H1 (cell line): Measurements from ENCODE around the gene GLS. TPM values are rescaled to one million over a fixed set of nuclear protein-coding genes. Genes with fewer than 3 reads are reported as not detected.

Source experiments
- CTCF ChIA-PET: fragments of 300-600 bp; sonication (Branson Sonifier 250); formaldehyde crosslinking; loops from one replicate; lab custom pipeline; 2021; ENCODE audit not compliant: partially characterized antibody; lab: Charles Lee
- POLR2A ChIA-PET: fragments of 300-600 bp; sonication (Branson Sonifier 250); formaldehyde crosslinking; loops from one replicate; lab custom pipeline; 2021; ENCODE audit warnings: inconsistent platforms; ENCODE audit not compliant: partially characterized antibody; lab: Charles Lee
- DNase-seq, 2 experiments: peaks; one replicate each; pipeline versions ENCODE4 v3.0.0 to v3.0.0-alpha.2; 2010 to 2022; ENCODE audit warnings: low spot score in 2 of 2, low read depth in 1 of 2, mixed read lengths in 1 of 2
- FAIRE-seq: peaks from 2 replicates; lab custom pipeline; 2011; peaks lifted over from hg19 to GRCh38; lab: Jason Lieb, UNC
- H2AFZ ChIP-seq: 2 replicates; pipeline ENCODE4 v1.8.1; 2012; ENCODE audit warnings: low read length, inconsistent platforms
- H2AK5ac ChIP-seq: 2 replicates; pipeline ENCODE4 v1.6.1; 2013; ENCODE audit warnings: low read depth, low read length
- H2BK120ac ChIP-seq: replicated peaks from 2 replicates; pipeline ENCODE3; 2013; ENCODE audit warnings: low read depth, low read length, inconsistent platforms
- H2BK12ac ChIP-seq: 2 replicates; pipeline ENCODE4 v1.6.1; 2013; ENCODE audit warnings: low read depth, low read length
- H2BK15ac ChIP-seq: 2 replicates; pipeline ENCODE4 v1.6.1; 2013; ENCODE audit warnings: low read length
- H2BK20ac ChIP-seq: 2 replicates; pipeline ENCODE4 v1.6.1; 2013; ENCODE audit warnings: low read length
- H2BK5ac ChIP-seq: 2 replicates; pipeline ENCODE4 v1.6.1; 2013; ENCODE audit warnings: low read depth, low read length
- H3K14ac ChIP-seq: 2 replicates; pipeline ENCODE4 v1.6.1; 2013; ENCODE audit warnings: inconsistent platforms; ENCODE audit not compliant: insufficient read length
- H3K18ac ChIP-seq: 2 replicates; pipeline ENCODE4 v1.6.1; 2013; ENCODE audit warnings: low read length; ENCODE audit errors: extremely low read depth
- H3K23ac ChIP-seq: 2 replicates; pipeline ENCODE4 v1.6.1; 2013; ENCODE audit warnings: inconsistent platforms; ENCODE audit not compliant: insufficient read length
- H3K23me2 ChIP-seq: 2 replicates; pipeline ENCODE4 v1.6.1; 2013; ENCODE audit warnings: low read depth, low read length
- H3K27ac ChIP-seq: 2 replicates; pipeline ENCODE4 v1.6.1; 2011; ENCODE audit warnings: low read depth, low read length, inconsistent platforms
- H3K27me3 ChIP-seq, 4 experiments: replicated peaks in 1 of 4; 1 replicate in 1 of 4; 2 replicates in 3 of 4; pipeline versions ENCODE4 v1.6.1 to v1.8.1; 2011 to 2013; ENCODE audit warnings: low read length in 3 of 4, mild to moderate bottlenecking in 3 of 4, inconsistent platforms in 2 of 4, mixed read lengths in 2 of 4, moderate library complexity in 1 of 4; ENCODE audit not compliant: control insufficient read depth in 3 of 4, insufficient read depth in 3 of 4; ENCODE audit errors: extremely low read depth in 1 of 4
- H3K36me3 ChIP-seq, 4 experiments: 2 replicates each; pipeline versions ENCODE4 v1.6.1 to v1.8.1; 2011 to 2013; ENCODE audit warnings: mild to moderate bottlenecking in 4 of 4, low read length in 3 of 4, moderate library complexity in 2 of 4, control low read depth in 1 of 4, inconsistent platforms in 1 of 4; ENCODE audit not compliant: insufficient read depth in 4 of 4, control insufficient read depth in 2 of 4
- H3K4ac ChIP-seq: replicated peaks from 2 replicates; pipeline ENCODE3; 2013; ENCODE audit warnings: low read length, low read depth, mixed read lengths, inconsistent platforms; ENCODE audit not compliant: insufficient read length
- H3K4me1 ChIP-seq, 4 experiments: replicated peaks in 1 of 4; 1 replicate in 1 of 4; 2 replicates in 3 of 4; pipeline versions ENCODE4 v1.6.1 to v1.8.1; 2011 to 2013; ENCODE audit warnings: low read length in 3 of 4, inconsistent platforms in 2 of 4, mixed read lengths in 1 of 4; ENCODE audit not compliant: insufficient read depth in 4 of 4, control insufficient read depth in 3 of 4
- H3K4me2 ChIP-seq, 2 experiments: 2 replicates each; pipeline versions ENCODE4 v1.6.1 to v1.8.1; 2011 to 2013; ENCODE audit warnings: low read depth in 2 of 2, low read length in 2 of 2, control low read depth in 1 of 2, inconsistent platforms in 1 of 2, mild to moderate bottlenecking in 1 of 2; ENCODE audit not compliant: insufficient read depth in 1 of 2
- H3K4me3 ChIP-seq, 4 experiments: fragments of 200-600, 300-600 bp in 1 of 4; sonication (generic), shearing (Covaris generic), sonication (Bioruptor Twin) in 1 of 4; 2 replicates each; pipeline versions ENCODE4 v1.5.1 to v1.8.1; 2011 to 2016; ENCODE audit warnings: low read length in 4 of 4, low read depth in 3 of 4, control low read depth in 2 of 4, inconsistent platforms in 2 of 4, mild to moderate bottlenecking in 2 of 4, mixed read lengths in 1 of 4, moderate library complexity in 1 of 4; ENCODE audit not compliant: insufficient read depth in 2 of 4; ENCODE audit errors: extremely low read depth in 1 of 4
- H3K56ac ChIP-seq: replicated peaks from 2 replicates; pipeline ENCODE3; 2013; ENCODE audit warnings: low read depth, mild to moderate bottlenecking, mixed read lengths, low read length, inconsistent platforms; ENCODE audit not compliant: insufficient read length
- H3K79me1 ChIP-seq: 2 replicates; pipeline ENCODE4 v1.6.1; 2013; ENCODE audit warnings: low read depth, low read length, control low read depth
- H3K79me2 ChIP-seq, 2 experiments: 2 replicates each; pipeline versions ENCODE4 v1.6.1 to v1.8.1; 2012 to 2013; ENCODE audit warnings: low read length in 2 of 2, mild to moderate bottlenecking in 2 of 2, inconsistent platforms in 1 of 2; ENCODE audit not compliant: insufficient read depth in 2 of 2, control insufficient read depth in 1 of 2
- H3K9ac ChIP-seq, 4 experiments: replicated peaks in 1 of 4; 1 replicate in 1 of 4; 2 replicates in 3 of 4; pipeline versions ENCODE4 v1.6.1 to v1.8.1; 2011 to 2013; ENCODE audit warnings: low read depth in 3 of 4, low read length in 3 of 4, control low read depth in 2 of 4, mild to moderate bottlenecking in 2 of 4, moderate library complexity in 2 of 4, inconsistent platforms in 1 of 4; ENCODE audit errors: extremely low read depth in 1 of 4
- H3K9me3 ChIP-seq, 2 experiments: 2 replicates each; pipeline versions ENCODE4 v1.6.1 to v1.8.1; 2012 to 2013; ENCODE audit warnings: mild to moderate bottlenecking in 2 of 2, moderate library complexity in 2 of 2, control low read depth in 1 of 2, inconsistent platforms in 1 of 2, low read depth in 1 of 2, low read length in 1 of 2, mixed read lengths in 1 of 2; ENCODE audit not compliant: insufficient read depth in 2 of 2
- H4K20me1 ChIP-seq, 2 experiments: replicated peaks in 1 of 2; 2 replicates each; pipeline versions ENCODE3 to v1.8.1; 2011 to 2013; ENCODE audit warnings: inconsistent platforms in 2 of 2, low read length in 2 of 2, mild to moderate bottlenecking in 1 of 2; ENCODE audit not compliant: insufficient read depth in 2 of 2, control insufficient read depth in 1 of 2
- H4K5ac ChIP-seq: 2 replicates; pipeline ENCODE4 v1.6.1; 2013; ENCODE audit warnings: low read length, low read depth, mixed read lengths, inconsistent platforms; ENCODE audit not compliant: insufficient read length
- H4K8ac ChIP-seq: 2 replicates; pipeline ENCODE4 v1.8.0; 2013; ENCODE audit warnings: mild to moderate bottlenecking, moderate library complexity, low read length, inconsistent platforms; ENCODE audit not compliant: insufficient read depth; ENCODE audit errors: extremely low read depth
- H4K91ac ChIP-seq: replicated peaks from 2 replicates; pipeline ENCODE3; 2013; ENCODE audit warnings: low read length, mixed read lengths, inconsistent platforms; ENCODE audit not compliant: insufficient read length
- CBX8 ChIP-seq: fragments of 300-800, 300-1000 bp; sonication (generic); IDR thresholded peaks from 2 replicates; pipeline ENCODE4 v1.7.1; 2016; ENCODE audit warnings: low read depth, low read length, borderline replicate concordance
- KDM4A ChIP-seq: IDR thresholded peaks from one replicate; pipeline ENCODE4 v1.7.1; 2012; ENCODE audit warnings: low read depth, mild to moderate bottlenecking, moderate library complexity, low read length, inconsistent platforms; ENCODE audit not compliant: severe bottlenecking
- TAF1 ChIP-seq: IDR thresholded peaks from 2 replicates; pipeline ENCODE4 v1.6.1; 2011; ENCODE audit warnings: mild to moderate bottlenecking, low read depth, low read length
- WGBS, 2 experiments: shearing (Covaris generic) in 1 of 2; methylation state at CpG; one replicate each; pipeline versions ENCODE4 v1.1.6 to v1.1.7; 2013 to 2015; ENCODE audit warnings: low lambda C conversion rate in 2 of 2, mixed read lengths in 2 of 2, inconsistent platforms in 1 of 2, low coverage in 1 of 2, missing lambda C conversion rate in 1 of 2; ENCODE audit not compliant: insufficient replicate concordance in 2 of 2, insufficient coverage in 1 of 2, insufficient read length in 1 of 2; ENCODE audit errors: extremely low coverage in 1 of 2, missing lambda C conversion rate in 1 of 2; 5-methylcytosine and 5-hydroxymethylcytosine counted together
- polyA plus RNA-seq, 7 experiments: library from polyadenylated mRNA; depleted of rRNA in 3 of 7; stranded (reverse) in 5 of 7; unstranded in 2 of 7; fragments of >200 nt in 5 of 7; fragments of 200-250 nt in 2 of 7; gene quantifications; 1 replicate in 5 of 7; 2 replicates in 1 of 7; 4 replicates in 1 of 7; pipeline versions ENCODE4 v1.2.1 to v1.2.3, GENCODE V29; 2011 to 2013; ENCODE audit warnings: missing spikeins in 2 of 7, mixed read lengths in 2 of 7
- total RNA-seq: library from RNA; stranded (reverse); fragmentation: NEBNext Ultra II Directional; extraction: Animal tissue kit (Norgen Biotek cat#: 25700); gene quantifications from 2 replicates; pipeline ENCODE4 v1.2.1, GENCODE V29; 2021

The GLS gene
- total and polyA plus RNA-seq, 2 of the 8 experiments (the other 6 are each of a cell fraction or from before 2014, with no cell fraction given): 15.7 to 89.8 TPM

- ChIA-PET CTCF (interaction anchor here (0.9 to 2.5 kb wide), 6 partner anchors 12 to 67 kb away, joined by 3 to 9 read pairs (median 3); no protein-coding TSS in a partner anchor), POLR2A (interaction anchor here (0.9 to 3.5 kb wide), 16 partner anchors 8 to 133 kb away, joined by 3 to 64 read pairs (median 4); partner anchors contain the start of gene STAT1)
- Histone ChIP-seq H3K56ac (no peak overlapping the region), H4K5ac (no peak overlapping the region), H3K4ac (no peak overlapping the region), H3K23me2 (peaks cover 4% of the 10 kb centered on the region; the same call in 1 of the 2 replicates), H2BK5ac (no peak overlapping the region), H2BK15ac (no peak overlapping the region), H3K18ac (peak overlapping the region; percentile 6; the same call in 1 of the 2 replicates), H3K4me2 (peak overlapping the region; percentile 87 to 89), H4K8ac (peak overlapping the region; percentile 3; the same call in 1 of the 2 replicates), H3K4me1 (peaks cover 0 to 12% (median 2%) of the 10 kb centered on the region in 4 experiments; a peak in 2 of 7 replicates), H2AFZ (no peak overlapping the region), H4K20me1 (no peaks in the 10 kb centered on the region), H3K27me3 (no peaks in the 10 kb centered on the region), H2BK20ac (no peak overlapping the region), H2AK5ac (no peak overlapping the region), H3K23ac (no peak overlapping the region), H3K4me3 (peak overlapping the region; percentile 63 to 83 (median 75)), H4K91ac (no peak overlapping the region), H3K9ac (peak overlapping the region; percentile 26 to 94 (median 64); a peak in 5 of 7 replicates), H3K79me1 (no peaks in the 10 kb centered on the region), H3K79me2 (peaks cover 3 to 46% of the 10 kb centered on the region in 2 experiments; a peak in 3 of 4 replicates), H3K9me3 (no peaks in the 10 kb centered on the region), H3K36me3 (no peaks in the 10 kb centered on the region), H2BK120ac (no peak overlapping the region), H3K27ac (no peak overlapping the region), H3K14ac (no peak overlapping the region), H2BK12ac (no peak overlapping the region; the same call in 1 of the 2 replicates)
- TF ChIP-seq KDM4A (peak; percentile 94), TAF1 (peak; percentile 5; the same call in 1 of the 2 replicates), CBX8 (no peak)
- WGBS, 2 experiments: 4% methylated on average over 39 of the region's 60 CpGs; no CpG with 5 or more reads in 1 of the 2 experiments
- no peak for FAIRE-seq
- no peak for DNase-seq
Observed at GRCh38 chr2:190881084-190881597, 520 bp downstream of the GLS start.
